H1 (cell line): ENCODE measurements around the gene PYGL. TPM values are rescaled to one million over a fixed set of nuclear protein-coding genes. Genes with fewer than 3 reads are reported as not detected.
A peak's percentile ranks its signal among the peaks of the same experiment; 100 is the strongest.

Experiments
- CTCF ChIA-PET: fragments of 300-600 bp; sonication (Branson Sonifier 250); formaldehyde crosslinking; loops from one replicate; lab custom pipeline; 2021; ENCODE audit not compliant: partially characterized antibody; lab: Charles Lee
- POLR2A ChIA-PET: fragments of 300-600 bp; sonication (Branson Sonifier 250); formaldehyde crosslinking; loops from one replicate; lab custom pipeline; 2021; ENCODE audit warnings: inconsistent platforms; ENCODE audit not compliant: partially characterized antibody; lab: Charles Lee
- DNase-seq, 2 experiments: peaks; one replicate each; pipeline versions ENCODE4 v3.0.0 to v3.0.0-alpha.2; 2010 to 2022; ENCODE audit warnings: low spot score in 2 of 2, low read depth in 1 of 2, mixed read lengths in 1 of 2
- FAIRE-seq: peaks from 2 replicates; lab custom pipeline; 2011; peaks lifted over from hg19 to GRCh38; lab: Jason Lieb, UNC
- H2AFZ ChIP-seq: 2 replicates; pipeline ENCODE4 v1.8.1; 2012; ENCODE audit warnings: low read length, inconsistent platforms
- H2AK5ac ChIP-seq: 2 replicates; pipeline ENCODE4 v1.6.1; 2013; ENCODE audit warnings: low read depth, low read length
- H2BK120ac ChIP-seq: replicated peaks from 2 replicates; pipeline ENCODE3; 2013; ENCODE audit warnings: low read depth, low read length, inconsistent platforms
- H2BK12ac ChIP-seq: 2 replicates; pipeline ENCODE4 v1.6.1; 2013; ENCODE audit warnings: low read depth, low read length
- H2BK15ac ChIP-seq: 2 replicates; pipeline ENCODE4 v1.6.1; 2013; ENCODE audit warnings: low read length
- H2BK20ac ChIP-seq: 2 replicates; pipeline ENCODE4 v1.6.1; 2013; ENCODE audit warnings: low read length
- H2BK5ac ChIP-seq: 2 replicates; pipeline ENCODE4 v1.6.1; 2013; ENCODE audit warnings: low read depth, low read length
- H3K14ac ChIP-seq: 2 replicates; pipeline ENCODE4 v1.6.1; 2013; ENCODE audit warnings: inconsistent platforms; ENCODE audit not compliant: insufficient read length
- H3K18ac ChIP-seq: 2 replicates; pipeline ENCODE4 v1.6.1; 2013; ENCODE audit warnings: low read length; ENCODE audit errors: extremely low read depth
- H3K23ac ChIP-seq: 2 replicates; pipeline ENCODE4 v1.6.1; 2013; ENCODE audit warnings: inconsistent platforms; ENCODE audit not compliant: insufficient read length
- H3K23me2 ChIP-seq: 2 replicates; pipeline ENCODE4 v1.6.1; 2013; ENCODE audit warnings: low read depth, low read length
- H3K27ac ChIP-seq: 2 replicates; pipeline ENCODE4 v1.6.1; 2011; ENCODE audit warnings: low read depth, low read length, inconsistent platforms
- H3K27me3 ChIP-seq, 4 experiments: replicated peaks in 1 of 4; 1 replicate in 1 of 4; 2 replicates in 3 of 4; pipeline versions ENCODE4 v1.6.1 to v1.8.1; 2011 to 2013; ENCODE audit warnings: low read length in 3 of 4, mild to moderate bottlenecking in 3 of 4, inconsistent platforms in 2 of 4, mixed read lengths in 2 of 4, moderate library complexity in 1 of 4; ENCODE audit not compliant: control insufficient read depth in 3 of 4, insufficient read depth in 3 of 4; ENCODE audit errors: extremely low read depth in 1 of 4
- H3K36me3 ChIP-seq, 4 experiments: 2 replicates each; pipeline versions ENCODE4 v1.6.1 to v1.8.1; 2011 to 2013; ENCODE audit warnings: mild to moderate bottlenecking in 4 of 4, low read length in 3 of 4, moderate library complexity in 2 of 4, control low read depth in 1 of 4, inconsistent platforms in 1 of 4; ENCODE audit not compliant: insufficient read depth in 4 of 4, control insufficient read depth in 2 of 4
- H3K4ac ChIP-seq: replicated peaks from 2 replicates; pipeline ENCODE3; 2013; ENCODE audit warnings: low read length, low read depth, mixed read lengths, inconsistent platforms; ENCODE audit not compliant: insufficient read length
- H3K4me1 ChIP-seq, 4 experiments: replicated peaks in 1 of 4; 1 replicate in 1 of 4; 2 replicates in 3 of 4; pipeline versions ENCODE4 v1.6.1 to v1.8.1; 2011 to 2013; ENCODE audit warnings: low read length in 3 of 4, inconsistent platforms in 2 of 4, mixed read lengths in 1 of 4; ENCODE audit not compliant: insufficient read depth in 4 of 4, control insufficient read depth in 3 of 4
- H3K4me2 ChIP-seq, 2 experiments: 2 replicates each; pipeline versions ENCODE4 v1.6.1 to v1.8.1; 2011 to 2013; ENCODE audit warnings: low read depth in 2 of 2, low read length in 2 of 2, control low read depth in 1 of 2, inconsistent platforms in 1 of 2, mild to moderate bottlenecking in 1 of 2; ENCODE audit not compliant: insufficient read depth in 1 of 2
- H3K4me3 ChIP-seq, 4 experiments: fragments of 200-600, 300-600 bp in 1 of 4; sonication (generic), shearing (Covaris generic), sonication (Bioruptor Twin) in 1 of 4; 2 replicates each; pipeline versions ENCODE4 v1.5.1 to v1.8.1; 2011 to 2016; ENCODE audit warnings: low read length in 4 of 4, low read depth in 3 of 4, control low read depth in 2 of 4, inconsistent platforms in 2 of 4, mild to moderate bottlenecking in 2 of 4, mixed read lengths in 1 of 4, moderate library complexity in 1 of 4; ENCODE audit not compliant: insufficient read depth in 2 of 4; ENCODE audit errors: extremely low read depth in 1 of 4
- H3K56ac ChIP-seq: replicated peaks from 2 replicates; pipeline ENCODE3; 2013; ENCODE audit warnings: low read depth, mild to moderate bottlenecking, mixed read lengths, low read length, inconsistent platforms; ENCODE audit not compliant: insufficient read length
- H3K79me1 ChIP-seq: 2 replicates; pipeline ENCODE4 v1.6.1; 2013; ENCODE audit warnings: low read depth, low read length, control low read depth
- H3K79me2 ChIP-seq, 2 experiments: 2 replicates each; pipeline versions ENCODE4 v1.6.1 to v1.8.1; 2012 to 2013; ENCODE audit warnings: low read length in 2 of 2, mild to moderate bottlenecking in 2 of 2, inconsistent platforms in 1 of 2; ENCODE audit not compliant: insufficient read depth in 2 of 2, control insufficient read depth in 1 of 2
- H3K9ac ChIP-seq, 4 experiments: replicated peaks in 1 of 4; 1 replicate in 1 of 4; 2 replicates in 3 of 4; pipeline versions ENCODE4 v1.6.1 to v1.8.1; 2011 to 2013; ENCODE audit warnings: low read depth in 3 of 4, low read length in 3 of 4, control low read depth in 2 of 4, mild to moderate bottlenecking in 2 of 4, moderate library complexity in 2 of 4, inconsistent platforms in 1 of 4; ENCODE audit errors: extremely low read depth in 1 of 4
- H3K9me3 ChIP-seq, 2 experiments: 2 replicates each; pipeline versions ENCODE4 v1.6.1 to v1.8.1; 2012 to 2013; ENCODE audit warnings: mild to moderate bottlenecking in 2 of 2, moderate library complexity in 2 of 2, control low read depth in 1 of 2, inconsistent platforms in 1 of 2, low read depth in 1 of 2, low read length in 1 of 2, mixed read lengths in 1 of 2; ENCODE audit not compliant: insufficient read depth in 2 of 2
- H4K20me1 ChIP-seq, 2 experiments: replicated peaks in 1 of 2; 2 replicates each; pipeline versions ENCODE3 to v1.8.1; 2011 to 2013; ENCODE audit warnings: inconsistent platforms in 2 of 2, low read length in 2 of 2, mild to moderate bottlenecking in 1 of 2; ENCODE audit not compliant: insufficient read depth in 2 of 2, control insufficient read depth in 1 of 2
- H4K5ac ChIP-seq: 2 replicates; pipeline ENCODE4 v1.6.1; 2013; ENCODE audit warnings: low read length, low read depth, mixed read lengths, inconsistent platforms; ENCODE audit not compliant: insufficient read length
- H4K8ac ChIP-seq: 2 replicates; pipeline ENCODE4 v1.8.0; 2013; ENCODE audit warnings: mild to moderate bottlenecking, moderate library complexity, low read length, inconsistent platforms; ENCODE audit not compliant: insufficient read depth; ENCODE audit errors: extremely low read depth
- H4K91ac ChIP-seq: replicated peaks from 2 replicates; pipeline ENCODE3; 2013; ENCODE audit warnings: low read length, mixed read lengths, inconsistent platforms; ENCODE audit not compliant: insufficient read length
- TCF12 ChIP-seq: IDR thresholded peaks from 2 replicates; pipeline ENCODE4 v1.6.1; 2011; ENCODE audit warnings: low read depth, mild to moderate bottlenecking, low read length
- WGBS, 2 experiments: shearing (Covaris generic) in 1 of 2; methylation state at CpG; one replicate each; pipeline versions ENCODE4 v1.1.6 to v1.1.7; 2013 to 2015; ENCODE audit warnings: low lambda C conversion rate in 2 of 2, mixed read lengths in 2 of 2, inconsistent platforms in 1 of 2, low coverage in 1 of 2, missing lambda C conversion rate in 1 of 2; ENCODE audit not compliant: insufficient replicate concordance in 2 of 2, insufficient coverage in 1 of 2, insufficient read length in 1 of 2; ENCODE audit errors: extremely low coverage in 1 of 2, missing lambda C conversion rate in 1 of 2; 5-methylcytosine and 5-hydroxymethylcytosine counted together
- polyA plus RNA-seq, 7 experiments: library from polyadenylated mRNA; depleted of rRNA in 3 of 7; stranded (reverse) in 5 of 7; unstranded in 2 of 7; fragments of >200 nt in 5 of 7; fragments of 200-250 nt in 2 of 7; gene quantifications; 1 replicate in 5 of 7; 2 replicates in 1 of 7; 4 replicates in 1 of 7; pipeline versions ENCODE4 v1.2.1 to v1.2.3, GENCODE V29; 2011 to 2013; ENCODE audit warnings: missing spikeins in 2 of 7, mixed read lengths in 2 of 7
- total RNA-seq: library from RNA; stranded (reverse); fragmentation: NEBNext Ultra II Directional; extraction: Animal tissue kit (Norgen Biotek cat#: 25700); gene quantifications from 2 replicates; pipeline ENCODE4 v1.2.1, GENCODE V29; 2021

PYGL gene
- total and polyA plus RNA-seq, 2 of the 8 experiments (the other 6 are each of a cell fraction or from before 2014, with no cell fraction given): 26.1 to 50.5 TPM

DNA sequence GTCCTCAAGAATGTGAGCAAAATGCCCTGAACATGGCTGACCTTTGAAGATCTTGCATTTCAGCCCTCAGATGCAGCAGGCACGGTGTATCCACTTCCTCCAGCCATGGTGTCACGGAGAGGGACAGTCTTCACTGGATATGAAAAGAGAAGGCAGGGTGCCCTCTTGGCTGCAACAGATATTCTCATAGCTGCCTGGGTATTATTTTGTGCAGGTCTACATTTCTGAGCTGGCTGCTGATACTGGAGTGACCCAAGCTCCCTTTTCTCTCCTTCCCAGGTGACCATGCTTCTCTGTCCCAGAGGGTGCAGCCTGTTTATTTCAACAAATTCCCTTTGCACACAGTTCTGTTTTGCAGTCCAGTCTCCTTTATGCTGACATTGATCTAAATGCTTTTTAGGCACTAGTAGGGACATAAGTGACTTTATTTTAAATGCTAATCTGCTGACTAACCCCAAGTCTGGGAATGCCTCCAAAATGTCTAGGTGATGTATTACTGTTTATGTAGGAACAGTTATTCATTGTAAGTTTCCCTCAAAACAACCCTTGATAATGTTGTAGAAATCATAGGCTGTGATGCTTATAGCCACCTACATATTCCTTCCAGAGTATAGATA lies 17.4 kb upstream of the PYGL start:
- Histone ChIP-seq H4K8ac (no peak overlapping the region), H2BK15ac (no peak overlapping the region), H3K18ac (peak overlapping the region; percentile 16; the same call in 1 of the 2 replicates), H3K27ac (no peak overlapping the region)
- TF ChIP-seq TCF12: no peak
- TF ChIP-seq, all 59 proteins: peak for 0
- H3K56ac ChIP-seq: no peak overlapping the region
- H2AFZ ChIP-seq: peak overlapping the region; percentile 85; the same call in 1 of the 2 replicates
- DNase-seq: no peak
- no peaks in the 10 kb centered on the region for H3K4me1 ChIP-seq
- no peak overlapping the region for H4K91ac ChIP-seq
- H3K27me3 ChIP-seq: no peaks in the 10 kb centered on the region
- H2AK5ac ChIP-seq: no peak overlapping the region
- H2BK5ac ChIP-seq: no peak overlapping the region
- no peak overlapping the region for H3K4me3 ChIP-seq
- no peak overlapping the region for H4K5ac ChIP-seq
- no peak overlapping the region for H3K23ac ChIP-seq
- H2BK120ac ChIP-seq: no peak overlapping the region
- 100% methylated on average over 2 of the region's 2 CpGs; no CpG with 5 or more reads in 1 of the 2 experiments for WGBS, 2 experiments
- H3K9me3 ChIP-seq: peaks cover 0 to 3% of the 10 kb centered on the region in 2 experiments; a peak in 1 of 4 replicates
- H3K79me1 ChIP-seq: no peaks in the 10 kb centered on the region
- no peak overlapping the region for H3K14ac ChIP-seq
- no peak overlapping the region for H3K9ac ChIP-seq
- no peaks in the 10 kb centered on the region for H3K36me3 ChIP-seq
- no peak overlapping the region for H3K4ac ChIP-seq
- no peaks in the 10 kb centered on the region for H4K20me1 ChIP-seq
- H3K4me2 ChIP-seq: no peak overlapping the region
- H2BK12ac ChIP-seq: no peak overlapping the region
- H3K23me2 ChIP-seq: no peaks in the 10 kb centered on the region
- ChIA-PET POLR2A (no interaction called here), CTCF (interaction anchor here (0.6 to 1.2 kb wide), 2 partner anchors 10 to 592 kb away, joined by 3 to 4 read pairs; no protein-coding TSS in a partner anchor)
- no peak for FAIRE-seq
- H2BK20ac ChIP-seq: no peak overlapping the region
- H3K79me2 ChIP-seq: no peaks in the 10 kb centered on the region
